Body of pancreas (tissue), 4 donors: Measurements from ENCODE around the gene ABHD8. TPM values are rescaled to one million over a fixed set of nuclear protein-coding genes. Genes with fewer than 3 reads are reported as not detected.

Experiments
- ATAC-seq: fragments of 150-250 bp; one replicate; pipeline ENCODE4 v1.9.1; 2016
- DNase-seq, 4 donors: peaks; one replicate each; pipeline ENCODE4 v3.0.0-alpha.2; 2019
- H3K27ac ChIP-seq, 4 donors: fragments of 200-600 bp; sonication (generic); 1 replicate in 3 of 4; 2 replicates in 1 of 4; pipeline versions ENCODE4 v1.5.1 to v1.6.1; 2016 to 2019; ENCODE audit warnings: mild to moderate bottlenecking in 1 of 4, mixed read lengths in 1 of 4, moderate library complexity in 1 of 4
- H3K27me3 ChIP-seq, 2 donors: fragments of 200-600 bp; sonication (generic); one replicate each; pipeline ENCODE4 v1.6.0; 2016; ENCODE audit warnings: mild to moderate bottlenecking in 1 of 2
- H3K36me3 ChIP-seq, 2 donors: fragments of 200-600 bp; sonication (generic); replicated peaks in 1 of 2; 2 replicates each; pipeline ENCODE4 v1.5.1; 2016; ENCODE audit warnings: low read depth in 2 of 2; ENCODE audit not compliant: insufficient read depth in 1 of 2
- H3K4me1 ChIP-seq: fragments of 200-600 bp; sonication (generic); one replicate; pipeline ENCODE4 v1.6.0; 2016
- H3K4me3 ChIP-seq, 2 donors: fragments of 200-600 bp; sonication (generic); 1 replicate in 1 of 2; 2 replicates in 1 of 2; pipeline ENCODE4 v1.5.1; 2016 to 2019
- H3K9me3 ChIP-seq, 3 donors: fragments of 200-600 bp; sonication (generic); 1 replicate in 2 of 3; 2 replicates in 1 of 3; pipeline ENCODE4 v1.5.1; 2016
- POLR2A ChIP-seq, 3 donors: fragments of 450-650 bp; IDR thresholded peaks; one replicate each; pipeline ENCODE4 v1.6.1; 2016; ENCODE audit warnings: antibody characterized with exemption in 3 of 3, mild to moderate bottlenecking in 2 of 3
- WGBS, 2 donors: methylation state at CpG; one replicate each; pipeline ENCODE4 v1.1.5; 2017; 5-methylcytosine and 5-hydroxymethylcytosine counted together
- intact Hi-C: fragments of 100-400 bp; cut with DNase I; formaldehyde crosslinking; loops from one replicate; pipeline ENCODE4 v1.15.1; 2023
- total RNA-seq, 2 donors: library from RNA; depleted of rRNA; stranded (reverse); fragments of >200 nt; gene quantifications; one replicate each; pipeline ENCODE4 v1.1.0, GENCODE V29; 2016
- TF ChIP-seq, protein P1 (sequence below), 7 experiments: fragments of 450-650 bp in 4 of 7; fragments of 200-600 bp in 3 of 7; sonication (generic) in 3 of 7; IDR thresholded peaks; one replicate each; pipeline ENCODE4 v1.5.1; 2016 to 2019; ENCODE audit warnings: antibody characterized with exemption in 7 of 7

ABHD8 gene
- total RNA-seq, 2 donors from 2014 or later: 10.2 to 12.2 TPM

DNA sequence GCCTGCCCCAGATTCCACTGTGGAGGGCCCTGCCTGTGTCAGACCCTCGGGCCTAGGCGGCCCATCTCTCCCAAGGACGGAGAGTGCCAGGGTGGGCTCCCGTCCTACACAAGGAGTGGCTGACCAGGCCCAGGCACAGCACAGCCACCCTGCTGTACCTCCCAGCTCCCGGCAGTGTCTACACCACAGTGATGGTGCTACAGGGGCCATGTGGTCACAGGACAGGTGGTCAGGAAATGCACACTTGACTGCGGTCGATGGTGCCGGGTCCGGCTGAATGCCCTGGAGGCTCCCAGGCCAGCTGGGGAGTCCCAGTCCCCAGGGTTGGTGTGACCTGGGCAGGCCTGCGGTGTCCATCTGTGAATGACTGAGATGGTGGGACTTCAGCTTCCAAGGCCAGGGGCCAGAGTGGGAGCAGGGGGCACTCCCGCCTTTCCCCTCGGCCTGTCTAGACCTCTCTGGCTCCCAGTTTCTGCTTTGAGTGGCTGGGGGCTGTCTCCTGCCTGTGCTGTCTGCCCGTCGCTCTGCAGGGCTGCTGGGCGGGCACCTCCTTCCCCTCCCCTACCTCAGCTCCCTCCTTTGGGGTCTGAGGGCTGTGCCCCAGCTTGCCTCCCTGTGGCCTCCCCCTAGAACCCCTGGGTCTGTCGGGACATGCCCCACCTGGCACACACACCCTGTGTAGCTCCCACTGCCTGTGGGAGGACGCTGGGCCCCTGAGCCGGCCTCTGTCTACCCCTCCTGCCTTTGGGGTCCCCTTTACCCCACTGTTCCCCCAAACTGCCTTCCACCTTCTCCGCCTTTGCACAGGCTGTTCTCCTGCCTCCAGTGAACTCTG is 18.6 kb upstream of the ABHD8 start:
- H3K27me3 ChIP-seq: no peaks in the 10 kb centered on the region
- intact Hi-C loops: no loop called here
- WGBS, 2 donors: 92% methylated on average over 8 to 18 of the region's 19 CpGs
- no peak overlapping the region for H3K4me3 ChIP-seq
- no peak for DNase-seq
- H3K9me3 ChIP-seq: no peaks in the 10 kb centered on the region
- no peak for ATAC-seq
- H3K27ac ChIP-seq: no peak overlapping the region
- H3K36me3 ChIP-seq: peaks cover 4 to 5% of the 10 kb centered on the region in 2 donors
- no peak for TF ChIP-seq POLR2A (IDR thresholded peaks at IDR 0.05)
- TF ChIP-seq, protein P1, sequence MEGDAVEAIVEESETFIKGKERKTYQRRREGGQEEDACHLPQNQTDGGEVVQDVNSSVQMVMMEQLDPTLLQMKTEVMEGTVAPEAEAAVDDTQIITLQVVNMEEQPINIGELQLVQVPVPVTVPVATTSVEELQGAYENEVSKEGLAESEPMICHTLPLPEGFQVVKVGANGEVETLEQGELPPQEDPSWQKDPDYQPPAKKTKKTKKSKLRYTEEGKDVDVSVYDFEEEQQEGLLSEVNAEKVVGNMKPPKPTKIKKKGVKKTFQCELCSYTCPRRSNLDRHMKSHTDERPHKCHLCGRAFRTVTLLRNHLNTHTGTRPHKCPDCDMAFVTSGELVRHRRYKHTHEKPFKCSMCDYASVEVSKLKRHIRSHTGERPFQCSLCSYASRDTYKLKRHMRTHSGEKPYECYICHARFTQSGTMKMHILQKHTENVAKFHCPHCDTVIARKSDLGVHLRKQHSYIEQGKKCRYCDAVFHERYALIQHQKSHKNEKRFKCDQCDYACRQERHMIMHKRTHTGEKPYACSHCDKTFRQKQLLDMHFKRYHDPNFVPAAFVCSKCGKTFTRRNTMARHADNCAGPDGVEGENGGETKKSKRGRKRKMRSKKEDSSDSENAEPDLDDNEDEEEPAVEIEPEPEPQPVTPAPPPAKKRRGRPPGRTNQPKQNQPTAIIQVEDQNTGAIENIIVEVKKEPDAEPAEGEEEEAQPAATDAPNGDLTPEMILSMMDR (IDR thresholded peaks at IDR 0.05): no peak
- H3K4me1 ChIP-seq: no peaks in the 10 kb centered on the region

DNA sequence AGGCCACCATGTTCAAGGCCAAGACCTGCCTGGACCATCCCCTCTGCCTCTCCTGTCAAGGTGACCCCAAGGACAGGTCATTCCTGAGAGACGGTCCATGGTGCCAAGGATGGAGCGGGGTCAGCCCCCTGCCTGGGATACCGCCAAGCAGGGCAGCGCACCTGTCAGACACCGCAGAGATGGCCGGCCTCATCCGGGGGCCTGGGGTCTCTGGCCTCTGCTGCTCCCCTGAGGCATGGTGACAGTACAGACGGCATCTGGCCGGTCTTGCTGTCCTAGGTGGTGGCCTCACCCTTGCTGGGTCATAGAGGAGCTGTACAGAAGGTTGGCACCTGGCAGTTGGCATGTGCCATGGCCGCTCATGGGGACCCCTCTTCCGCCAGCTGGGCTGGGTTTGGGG is 17.2 kb upstream of the ABHD8 start:
- Histone ChIP-seq H3K9me3 (no peaks in the 10 kb centered on the region), H3K27ac (no peak overlapping the region), H3K4me1 (no peaks in the 10 kb centered on the region), H3K27me3 (no peaks in the 10 kb centered on the region), H3K36me3 (peaks cover 4 to 5% of the 10 kb centered on the region in 2 donors), H3K4me3 (no peak overlapping the region)
- TF ChIP-seq, protein P1 (IDR thresholded peaks at IDR 0.05): no peak
- TF ChIP-seq POLR2A (IDR thresholded peaks at IDR 0.05): no peak
- intact Hi-C loops: no loop called here
- ATAC-seq (no peak), DNase-seq (no peak)
- 79 to 96% methylated on average over 4 to 11 of the region's 11 CpGs for WGBS, 2 donors

DNA sequence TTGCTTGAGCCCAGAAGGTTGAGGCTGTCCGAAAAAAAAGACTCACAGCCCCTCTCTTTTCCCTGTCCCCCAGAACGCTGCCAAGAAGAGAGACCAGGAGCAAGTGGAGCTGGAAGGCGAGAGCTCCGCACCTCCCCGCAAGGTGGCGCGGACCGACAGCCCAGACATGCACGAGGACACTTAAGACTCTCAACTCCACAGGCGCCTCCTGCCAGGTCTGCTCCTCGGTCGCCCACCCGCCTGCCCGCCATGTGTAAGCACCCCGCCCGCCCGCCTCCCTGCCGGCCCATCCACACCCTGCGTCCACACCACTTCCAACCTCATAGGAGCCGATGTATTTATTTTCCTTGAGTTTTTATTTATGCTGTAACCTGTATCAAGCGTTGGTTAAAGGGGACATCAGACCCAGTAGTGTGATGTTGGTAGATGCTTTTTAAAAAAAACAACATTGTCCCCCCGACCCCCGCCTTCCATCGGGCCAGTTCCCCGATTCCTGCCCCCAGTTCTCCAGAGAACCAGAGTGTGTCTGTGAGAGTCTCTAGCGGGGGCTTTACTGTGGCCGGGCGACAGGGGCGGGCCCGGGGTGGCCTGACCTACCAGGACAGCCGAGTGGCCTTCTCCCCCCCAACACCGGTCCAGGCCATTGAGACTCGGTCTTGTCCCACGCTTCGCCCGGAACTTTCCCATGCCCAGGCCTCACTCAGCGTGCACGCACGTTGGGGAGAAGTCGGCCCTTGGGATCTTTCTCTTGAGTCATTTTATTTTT is 16.4 kb upstream of the ABHD8 start:
- Histone ChIP-seq H3K27ac (no peak overlapping the region), H3K4me3 (no peak overlapping the region), H3K27me3 (no peaks in the 10 kb centered on the region), H3K36me3 (peaks cover 4 to 5% of the 10 kb centered on the region in 2 donors), H3K4me1 (no peaks in the 10 kb centered on the region), H3K9me3 (no peaks in the 10 kb centered on the region)
- 89 to 92% methylated on average over 35 to 40 of the region's 40 CpGs for whole genome bisulfite sequencing, 2 donors
- intact Hi-C loops: no loop called here
- DNase-seq (no peak), ATAC-seq (no peak)
- no peak for TF ChIP-seq POLR2A (IDR thresholded peaks at IDR 0.05)
- TF ChIP-seq, protein P1 (IDR thresholded peaks at IDR 0.05): no peak

DNA sequence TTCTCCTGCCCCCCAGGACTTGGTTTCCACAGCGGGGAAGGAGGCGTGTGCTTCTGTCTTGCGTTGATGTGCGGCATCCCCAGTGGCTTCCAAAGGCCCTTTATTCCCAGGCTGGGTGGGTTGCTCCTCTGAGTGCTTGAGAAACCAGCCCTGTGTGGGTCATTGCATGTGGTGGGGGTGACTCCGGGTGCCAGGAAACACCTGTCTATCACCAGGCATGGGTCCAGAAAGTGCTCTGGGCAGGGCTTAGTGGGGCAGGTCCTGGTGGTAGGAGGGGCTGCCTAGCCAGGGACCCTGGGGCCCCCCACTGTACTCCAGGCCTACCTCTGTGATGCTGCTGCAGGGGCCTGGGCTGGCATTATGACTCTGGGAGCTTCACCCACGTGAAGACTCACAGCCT is 15.7 kb upstream of the ABHD8 start:
- no peaks in the 10 kb centered on the region for H3K9me3 ChIP-seq
- H3K4me3 ChIP-seq: no peak overlapping the region
- 83% methylated on average over 6 of the region's 6 CpGs; no CpG with 5 or more reads in 1 of the 2 donors for WGBS, 2 donors
- TF ChIP-seq POLR2A (IDR thresholded peaks at IDR 0.05): no peak
- TF ChIP-seq, protein P1 (IDR thresholded peaks at IDR 0.05): no peak
- ATAC-seq (no peak), DNase-seq (no peak)
- intact Hi-C loops: no loop called here
- H3K4me1 ChIP-seq: no peaks in the 10 kb centered on the region
- peaks cover 5 to 7% of the 10 kb centered on the region in 2 donors for H3K36me3 ChIP-seq
- H3K27ac ChIP-seq: no peak overlapping the region
- no peaks in the 10 kb centered on the region for H3K27me3 ChIP-seq
